Measurements from ENCODE around the gene TP53TG3C.
"Not testable (repeated sequence)": the region's sequence is repeated elsewhere in the genome, so short reads cannot be mapped to it uniquely, and the experiment has no call there.

The TP53TG3C gene

GRCh38 chr16:33193926-33194325 is at the start of gene TP53TG3C:
TSS of gene TP53TG3C (plus strand) at chr16:33194226. CDS start at chr16:33194294, 68 bp downstream.
- not testable (repeated sequence) for H3K27ac Mint-ChIP-seq; H3K9me3 Mint-ChIP-seq; H3K36me3 Mint-ChIP-seq (ENCODE audit: low read depth); H3K4me1 Mint-ChIP-seq; H3K4me3 Mint-ChIP-seq; H3K27me3 Mint-ChIP-seq (ENCODE audit: low read depth)
